DOHH2 (cell line): Measurements from ENCODE around the gene NPL.

ENCODE experiments used
- CTCF ChIP-seq: fragments of 200-600 bp; sonication (generic); IDR thresholded peaks from one replicate; pipeline ENCODE4 v1.5.1; 2014; ENCODE audit warnings: antibody characterized with exemption, mild to moderate bottlenecking, low read depth, low read length; ENCODE audit not compliant: poor library complexity, severe bottlenecking
- EZH2phosphoT487 ChIP-seq: fragments of 200-600 bp; sonication (generic); IDR thresholded peaks from 2 replicates; pipeline ENCODE4 v1.6.1; 2017; ENCODE audit warnings: borderline replicate concordance, mild to moderate bottlenecking, antibody characterized with exemption, low read length, moderate library complexity, mixed read lengths

GRCh38 chr1:182826892-182827291, 37.3 kb downstream of the NPL start:
- TF ChIP-seq CTCF, result no peak
- no peak for TF ChIP-seq EZH2phosphoT487
